Right lobe of liver (tissue), 6 donors: ENCODE measurements around the gene TENM4. TPM values are rescaled to one million over a fixed set of nuclear protein-coding genes. Genes with fewer than 3 reads are reported as not detected.

Source experiments
- ATAC-seq, 4 donors: fragments of 200-7000 bp; cut with Tn5 transposase; one replicate each; pipeline ENCODE4 v1.9.1; 2020; ENCODE audit warnings: mild to moderate bottlenecking in 4 of 4, moderate library complexity in 4 of 4
- DNase-seq, 3 donors: peaks; one replicate each; pipeline ENCODE4 v3.0.0-alpha.2; 2020
- H3K27ac ChIP-seq, 3 donors: fragments of 200-600 bp; one replicate each; pipeline ENCODE4 v1.8.0; 2022
- H3K27me3 ChIP-seq, 2 donors: fragments of 200-600 bp; one replicate each; pipeline ENCODE4 v1.8.0; 2022
- H3K36me3 ChIP-seq, 4 donors: fragments of 200-600 bp; sonication (generic) in 1 of 4; one replicate each; pipeline versions ENCODE4 v1.5.1 to v1.8.0; 2017 to 2022; ENCODE audit warnings: control low read depth in 1 of 4
- H3K4me1 ChIP-seq, 4 donors: fragments of 200-600 bp; sonication (generic) in 1 of 4; one replicate each; pipeline versions ENCODE4 v1.5.1 to v1.8.0; 2017 to 2022; ENCODE audit warnings: control low read depth in 1 of 4
- H3K4me3 ChIP-seq, 3 donors: fragments of 200-600 bp; one replicate each; pipeline ENCODE4 v1.8.0; 2022
- H3K9me3 ChIP-seq, 4 donors: fragments of 200-600 bp; sonication (generic) in 1 of 4; one replicate each; pipeline versions ENCODE4 v1.5.1 to v1.8.0; 2017 to 2022; ENCODE audit warnings: control low read depth in 1 of 4
- POLR2A ChIP-seq: fragments of 450-650 bp; IDR thresholded peaks from one replicate; pipeline ENCODE4 v1.6.1; 2017; ENCODE audit warnings: antibody characterized with exemption, mild to moderate bottlenecking
- WGBS: methylation state at CpG from one replicate; pipeline ENCODE4 v1.1.6; 2018; ENCODE audit warnings: low coverage, low lambda C conversion rate; ENCODE audit not compliant: insufficient coverage; ENCODE audit errors: missing lambda C conversion rate; 5-methylcytosine and 5-hydroxymethylcytosine counted together
- intact Hi-C, 2 donors: fragments of 100-400 bp; cut with DNase I; formaldehyde crosslinking; loops; one replicate each; pipeline versions ENCODE4 v1.11.2 to v1.14.1; 2022
- total RNA-seq, 6 experiments: library from RNA; depleted of rRNA in 2 of 6; stranded (reverse); fragments of >200 nt in 2 of 6; fragmentation: NEBNext Ultra II Directional in 3 of 6; extraction: Animal tissue kit (Norgen Biotek cat#: 25700) in 3 of 6; gene quantifications; one replicate each; pipeline versions ENCODE4 v1.1.0 to v1.2.4, GENCODE V29; 2016 to 2023
- TF ChIP-seq, protein P1 (sequence below), 4 donors: fragments of 200-600 bp in 3 of 4; fragments of 450-650 bp in 1 of 4; IDR thresholded peaks; one replicate each; pipeline versions ENCODE4 v1.5.1 to v1.8.0; 2016 to 2022; ENCODE audit warnings: antibody characterized with exemption in 4 of 4, mild to moderate bottlenecking in 2 of 4
- donor health status: DM: no; HTN: yes; CAD: no.
- donor health status: DM: no; HTN: no; CAD: no.
- donor health status: DM: no; HTN: no; CAD: no.
- donor health status: DM: no; HTN: yes; CAD: no.
- donor health status: DM: no; HTN: yes; CAD: no.

TENM4 gene
- total RNA-seq, 6 experiments from 2014 or later = 0.04 to 0.58 (median 0.14) TPM; not detected in 2

DNA sequence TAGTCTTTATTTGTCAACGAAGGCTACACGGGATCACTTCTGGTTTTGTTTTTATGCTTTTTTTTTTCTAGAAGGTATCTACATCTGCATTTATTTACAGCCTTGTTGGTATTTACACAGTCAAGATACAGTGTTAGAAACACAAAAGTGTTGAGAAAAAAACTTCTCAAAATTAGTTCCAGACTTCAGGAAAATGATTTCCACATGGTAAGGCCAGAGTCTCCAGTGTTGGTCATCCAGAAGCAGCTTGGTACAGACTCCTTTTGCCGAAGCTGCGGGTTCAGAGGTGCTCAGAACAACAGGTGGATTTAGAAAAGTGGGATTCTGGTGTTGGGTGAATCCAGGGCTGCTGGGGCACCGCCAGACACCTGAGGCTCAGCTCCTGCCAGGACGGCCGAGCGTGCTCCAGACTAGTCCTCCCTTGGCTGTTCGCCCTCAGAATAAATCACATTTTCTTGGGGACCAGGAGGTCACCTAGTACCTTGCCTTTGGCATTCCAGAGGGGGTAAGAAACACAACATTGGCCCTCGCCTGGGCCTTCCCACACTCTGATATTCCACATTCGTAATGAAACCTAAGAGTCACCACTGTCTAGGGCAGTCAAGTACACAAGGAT is 787.4 kb downstream of the TENM4 start:
- H3K9me3 ChIP-seq = no peaks in the 10 kb centered on the region
- no peak overlapping the region for H3K27ac ChIP-seq
- no peak overlapping the region for H3K4me3 ChIP-seq
- intact Hi-C loops = loop anchor here (10.0 kb wide), 3 partner anchors 61 to 431 kb away; no protein-coding TSS in a partner anchor
- H3K36me3 ChIP-seq = no peaks in the 10 kb centered on the region
- WGBS = 73% methylated on average over 5 of the region's 11 CpGs
- no peak for TF ChIP-seq POLR2A
- TF ChIP-seq, protein P1, sequence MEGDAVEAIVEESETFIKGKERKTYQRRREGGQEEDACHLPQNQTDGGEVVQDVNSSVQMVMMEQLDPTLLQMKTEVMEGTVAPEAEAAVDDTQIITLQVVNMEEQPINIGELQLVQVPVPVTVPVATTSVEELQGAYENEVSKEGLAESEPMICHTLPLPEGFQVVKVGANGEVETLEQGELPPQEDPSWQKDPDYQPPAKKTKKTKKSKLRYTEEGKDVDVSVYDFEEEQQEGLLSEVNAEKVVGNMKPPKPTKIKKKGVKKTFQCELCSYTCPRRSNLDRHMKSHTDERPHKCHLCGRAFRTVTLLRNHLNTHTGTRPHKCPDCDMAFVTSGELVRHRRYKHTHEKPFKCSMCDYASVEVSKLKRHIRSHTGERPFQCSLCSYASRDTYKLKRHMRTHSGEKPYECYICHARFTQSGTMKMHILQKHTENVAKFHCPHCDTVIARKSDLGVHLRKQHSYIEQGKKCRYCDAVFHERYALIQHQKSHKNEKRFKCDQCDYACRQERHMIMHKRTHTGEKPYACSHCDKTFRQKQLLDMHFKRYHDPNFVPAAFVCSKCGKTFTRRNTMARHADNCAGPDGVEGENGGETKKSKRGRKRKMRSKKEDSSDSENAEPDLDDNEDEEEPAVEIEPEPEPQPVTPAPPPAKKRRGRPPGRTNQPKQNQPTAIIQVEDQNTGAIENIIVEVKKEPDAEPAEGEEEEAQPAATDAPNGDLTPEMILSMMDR (IDR thresholded peaks at IDR 0.05) = no peak
- DNase-seq (no peak), ATAC-seq (no peak)
- no peaks in the 10 kb centered on the region for H3K27me3 ChIP-seq
- no peaks in the 10 kb centered on the region for H3K4me1 ChIP-seq

DNA sequence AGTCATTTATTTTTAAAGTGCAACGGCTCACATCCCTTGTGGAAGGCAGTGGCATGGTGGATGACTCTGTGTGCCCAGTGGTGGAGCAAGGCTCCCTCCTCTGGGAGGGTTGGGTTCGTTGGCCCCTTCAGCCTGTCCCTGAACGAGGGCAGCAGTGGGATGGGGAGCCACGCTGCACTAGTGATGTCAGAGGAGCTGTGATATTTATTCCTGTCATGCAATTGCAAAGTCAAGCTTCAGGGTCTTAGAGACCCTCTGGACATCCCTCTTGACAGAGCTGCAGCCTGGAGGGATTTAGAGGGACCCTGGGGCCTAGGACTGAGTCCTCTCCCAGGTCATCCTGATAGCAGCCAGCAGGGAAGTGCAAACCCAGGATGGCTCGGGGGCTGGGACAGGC is 788.0 kb downstream of the TENM4 start:
- WGBS = 36% methylated on average over 2 of the region's 5 CpGs

DNA sequence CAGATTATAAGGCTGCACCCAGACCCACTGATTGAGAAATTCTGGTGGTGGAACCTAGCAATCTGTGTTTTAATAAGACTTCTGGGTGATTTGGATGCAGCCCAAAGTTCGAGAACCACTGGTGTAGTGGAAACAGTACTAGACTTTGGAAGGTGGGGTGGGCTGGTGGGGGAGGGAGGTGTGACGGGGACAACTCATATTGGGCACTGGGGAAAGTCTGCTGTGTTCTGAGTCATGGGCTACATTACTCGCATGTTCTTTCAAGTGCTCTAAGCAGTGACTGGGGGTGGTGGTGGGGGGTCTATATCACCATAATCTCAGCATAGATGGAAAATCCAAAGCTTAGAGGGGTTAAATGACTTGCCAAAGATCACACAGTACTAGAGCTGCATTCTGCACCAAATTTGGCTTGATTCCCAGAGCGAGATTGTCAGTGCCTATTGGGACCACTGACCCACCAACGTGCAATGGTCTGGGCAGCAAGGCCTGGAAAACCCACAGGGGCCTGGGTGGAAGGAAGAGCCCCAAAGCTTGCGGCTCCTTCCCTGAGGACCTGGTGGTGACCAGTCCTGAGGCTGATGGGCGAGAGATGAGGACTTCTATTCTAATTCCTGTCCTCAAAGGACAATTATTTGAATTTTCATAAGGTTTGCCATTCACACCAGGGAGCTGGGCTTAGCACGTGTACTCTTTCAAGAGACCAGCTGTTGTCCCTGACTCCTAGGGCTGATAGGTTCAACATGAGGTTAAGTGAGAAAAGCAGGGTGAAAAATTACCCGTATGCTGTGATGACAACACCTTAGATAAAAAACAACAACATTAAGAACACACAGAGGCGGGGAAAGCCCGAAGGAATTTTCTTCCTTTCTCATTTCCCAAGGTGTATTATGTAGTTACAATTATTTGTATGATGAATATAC is 788.6 kb downstream of the TENM4 start:
- no peak overlapping the region for H3K4me3 ChIP-seq
- H3K27ac ChIP-seq = no peak overlapping the region
- ATAC-seq (no peak), DNase-seq (no peak)
- H3K36me3 ChIP-seq = no peaks in the 10 kb centered on the region
- intact Hi-C loops = loop anchor here (10.0 kb wide), 3 partner anchors 63 to 433 kb away; no protein-coding TSS in a partner anchor
- TF ChIP-seq, protein P1 (IDR thresholded peaks at IDR 0.05) = no peak
- no peak for TF ChIP-seq POLR2A
- WGBS = 81% methylated on average over 8 of the region's 11 CpGs
- H3K27me3 ChIP-seq = no peaks in the 10 kb centered on the region
- no peaks in the 10 kb centered on the region for H3K9me3 ChIP-seq
- H3K4me1 ChIP-seq = no peaks in the 10 kb centered on the region

More for the DNA sequence above, 788.0 kb downstream of the TENM4 start:
- ATAC-seq = no peak
- intact Hi-C loops = loop anchor here (10.0 kb wide), 3 partner anchors 62 to 432 kb away; no protein-coding TSS in a partner anchor
- no peak overlapping the region for H3K27ac ChIP-seq
- TF ChIP-seq, protein P1 (IDR thresholded peaks at IDR 0.05) = no peak
- TF ChIP-seq POLR2A = no peak
- no peaks in the 10 kb centered on the region for H3K36me3 ChIP-seq
- no peak for DNase-seq
- no peaks in the 10 kb centered on the region for H3K27me3 ChIP-seq
- no peaks in the 10 kb centered on the region for H3K9me3 ChIP-seq
- H3K4me1 ChIP-seq = no peaks in the 10 kb centered on the region
- no peak overlapping the region for H3K4me3 ChIP-seq

DNA sequence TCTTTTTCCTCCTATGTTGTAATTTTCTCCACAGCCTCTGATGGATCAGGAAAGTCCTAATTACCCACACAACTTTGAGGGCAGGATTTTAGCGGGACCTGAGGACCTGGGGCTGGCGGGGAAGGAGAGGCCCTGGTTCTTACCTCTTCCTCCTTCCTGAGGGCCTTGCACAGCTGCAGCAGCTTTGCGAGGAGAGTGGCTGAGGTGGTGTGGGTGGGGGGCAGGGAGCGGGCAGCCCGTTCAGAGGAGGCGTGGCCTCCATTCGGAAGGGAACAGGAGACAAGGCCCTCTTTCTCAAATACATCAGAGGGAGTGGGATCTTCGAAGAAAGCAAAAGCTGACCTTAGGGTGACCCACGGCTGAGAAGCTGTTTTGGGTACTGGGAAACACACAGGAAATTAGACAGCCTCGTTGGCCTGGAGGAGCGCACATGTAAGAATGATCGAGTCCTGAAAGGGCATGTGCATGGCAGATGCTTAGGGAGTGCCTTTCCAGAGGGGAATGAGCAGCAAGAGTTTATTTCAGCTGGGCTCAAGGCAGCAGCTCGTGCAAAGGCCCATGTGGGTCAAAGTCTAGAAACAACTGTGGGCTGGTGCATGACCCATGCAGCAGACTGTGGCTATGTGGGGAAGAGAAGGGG is 789.6 kb downstream of the TENM4 start:
- no peak overlapping the region for H3K4me3 ChIP-seq
- H3K9me3 ChIP-seq = no peaks in the 10 kb centered on the region
- TF ChIP-seq POLR2A = no peak
- TF ChIP-seq, protein P1 (IDR thresholded peaks at IDR 0.05) = no peak
- ATAC-seq (no peak), DNase-seq (no peak)
- no peaks in the 10 kb centered on the region for H3K4me1 ChIP-seq
- intact Hi-C loops = loop anchor here (10.0 kb wide), 3 partner anchors 64 to 434 kb away; no protein-coding TSS in a partner anchor
- no peaks in the 10 kb centered on the region for H3K27me3 ChIP-seq
- H3K36me3 ChIP-seq = no peaks in the 10 kb centered on the region
- 68% methylated on average over 8 of the region's 13 CpGs for WGBS
- H3K27ac ChIP-seq = no peak overlapping the region
